Measurements from ENCODE around the gene METRN. TPM values are rescaled to one million over a fixed set of nuclear protein-coding genes. Genes with fewer than 3 reads are reported as not detected.

Gene METRN
- total RNA-seq, 4 donors from 2014 or later, result 19.1 to 76.5 (median 26.7) TPM

GRCh38 chr16:680625-680945, 34.3 kb upstream of the METRN start:
- H3K36me3 ChIP-seq, result no peaks in the 10 kb centered on the region
- peak overlapping the region; percentile 86 to 96 for H3K27ac ChIP-seq
- H3K4me3 ChIP-seq, result peak overlapping the region; percentile 39 to 82
- TF ChIP-seq CTCF (IDR thresholded peaks at IDR 0.05), result no peak
- no peak for TF ChIP-seq POLR2A (IDR thresholded peaks at IDR 0.05)
- intact Hi-C loops (cut with DNase I; ENCODE audit: low total_unique reads), result no loop called here
- H3K4me1 ChIP-seq, result peaks cover 0 to 34% of the 10 kb centered on the region in 2 donors
- no peaks in the 10 kb centered on the region for H3K9me3 ChIP-seq
- DNase-seq, result no peak
- H3K27me3 ChIP-seq, result no peaks in the 10 kb centered on the region

GRCh38 chr16:680967-681745, 33.8 kb upstream of the METRN start:
- TF ChIP-seq POLR2A (IDR thresholded peaks at IDR 0.05), result no peak
- no peak for TF ChIP-seq CTCF (IDR thresholded peaks at IDR 0.05)
- Histone ChIP-seq H3K27ac (peak overlapping the region; percentile 86 to 96), H3K27me3 (no peaks in the 10 kb centered on the region), H3K4me3 (peak overlapping the region; percentile 39 to 82), H3K36me3 (no peaks in the 10 kb centered on the region), H3K9me3 (no peaks in the 10 kb centered on the region), H3K4me1 (peaks cover 0 to 29% of the 10 kb centered on the region in 2 donors)
- DNase-seq, result no peak
- intact Hi-C loops (cut with DNase I; ENCODE audit: low total_unique reads), result no loop called here

- no peak for DNase-seq
Observed at GRCh38 chr16:681746-682427, 33.0 kb upstream of the METRN start.

GRCh38 chr16:682493-683395, 32.2 kb upstream of the METRN start:
- Histone ChIP-seq H3K4me3 (no peak overlapping the region), H3K27ac (no peak overlapping the region)
- intact Hi-C loops (cut with DNase I; ENCODE audit: low total_unique reads), result no loop called here

More at GRCh38 chr16:681746-682427, 33.0 kb upstream of the METRN start:
- Histone ChIP-seq H3K27me3 (no peaks in the 10 kb centered on the region), H3K36me3 (no peaks in the 10 kb centered on the region), H3K4me3 (no peak overlapping the region), H3K27ac (no peak overlapping the region), H3K9me3 (no peaks in the 10 kb centered on the region), H3K4me1 (peaks cover 0 to 29% of the 10 kb centered on the region in 2 donors)
- intact Hi-C loops (cut with DNase I; ENCODE audit: low total_unique reads), result no loop called here
- no peak for TF ChIP-seq CTCF (IDR thresholded peaks at IDR 0.05)
- TF ChIP-seq POLR2A (IDR thresholded peaks at IDR 0.05), result no peak

More at GRCh38 chr16:682493-683395, 32.2 kb upstream of the METRN start:
- H3K36me3 ChIP-seq, result no peaks in the 10 kb centered on the region
- no peak for DNase-seq
- H3K27me3 ChIP-seq, result no peaks in the 10 kb centered on the region
- no peaks in the 10 kb centered on the region for H3K9me3 ChIP-seq
- H3K4me1 ChIP-seq, result peaks cover 0 to 29% of the 10 kb centered on the region in 2 donors
- TF ChIP-seq POLR2A (IDR thresholded peaks at IDR 0.05) (no peak), CTCF (IDR thresholded peaks at IDR 0.05) (no peak)
